HT-29 (cell line): ENCODE results near the gene CSNK1G2. TPM values are rescaled to one million over a fixed set of nuclear protein-coding genes. Genes with fewer than 3 reads are reported as not detected.

Experiments used
- DNase-seq: peaks from one replicate; pipeline ENCODE4 v3.0.0-alpha.2; 2015; ENCODE audit warnings: low spot score
- total RNA-seq: library from RNA; depleted of rRNA; stranded (reverse); fragments of >200 nt; shearing (Covaris generic); gene quantifications from 2 replicates; pipeline ENCODE4 v1.2.3, GENCODE V29; 2014; rRNA removed

Gene CSNK1G2
- 175 and 178 TPM in 2 replicates for total RNA-seq

DNA sequence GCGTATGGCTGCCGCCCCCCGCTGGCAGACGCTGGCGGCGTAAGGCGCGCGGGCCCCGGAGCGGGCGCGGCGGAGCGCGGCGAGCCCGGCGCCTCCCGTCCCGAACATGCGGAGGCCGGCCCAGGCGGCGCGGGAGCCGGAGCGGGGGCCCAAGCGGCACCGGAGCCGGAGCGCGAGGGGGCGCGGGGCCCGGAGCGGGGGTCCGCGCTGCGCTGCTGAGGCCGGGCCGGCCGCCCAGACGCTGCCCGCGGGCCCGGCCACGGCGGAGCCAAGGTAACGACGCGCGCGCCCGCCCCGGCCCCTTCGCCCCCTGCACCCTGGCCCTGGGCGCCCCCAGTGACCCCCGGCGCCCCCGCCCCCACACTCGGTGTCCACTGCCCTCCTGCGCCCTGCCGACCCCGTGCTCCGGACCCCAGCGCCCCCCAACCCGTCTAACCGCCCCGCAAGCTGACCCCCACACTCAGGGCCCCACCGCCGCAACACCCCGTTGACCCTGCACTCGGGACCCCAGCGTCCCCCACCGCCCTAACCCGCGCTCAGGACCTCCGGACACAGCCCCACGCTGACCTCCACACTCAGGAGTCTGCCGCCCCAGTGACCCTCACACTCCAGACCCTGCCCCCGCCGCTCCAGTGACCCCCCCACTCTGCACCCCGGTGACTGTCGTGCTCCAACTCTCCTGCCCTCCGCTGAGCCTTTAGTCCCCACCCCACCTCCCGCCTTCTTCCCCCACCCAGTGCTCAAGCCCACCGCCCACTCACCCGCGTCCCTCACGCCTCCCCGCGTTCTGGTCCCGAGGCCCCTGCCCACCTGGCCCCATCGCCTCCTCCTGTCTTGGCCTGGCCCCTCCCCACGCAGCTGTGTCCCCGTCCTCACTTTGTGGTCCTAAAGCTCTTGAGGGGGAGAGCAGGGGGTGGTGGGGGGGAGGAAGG, at the start of gene CSNK1G2:
CSNK1G2 (plus strand) TSS at position 27 of the 932 bp plus-strand sequence. CDS start 28,601 bp downstream, outside the sequence.
- no peak for DNase-seq

DNA sequence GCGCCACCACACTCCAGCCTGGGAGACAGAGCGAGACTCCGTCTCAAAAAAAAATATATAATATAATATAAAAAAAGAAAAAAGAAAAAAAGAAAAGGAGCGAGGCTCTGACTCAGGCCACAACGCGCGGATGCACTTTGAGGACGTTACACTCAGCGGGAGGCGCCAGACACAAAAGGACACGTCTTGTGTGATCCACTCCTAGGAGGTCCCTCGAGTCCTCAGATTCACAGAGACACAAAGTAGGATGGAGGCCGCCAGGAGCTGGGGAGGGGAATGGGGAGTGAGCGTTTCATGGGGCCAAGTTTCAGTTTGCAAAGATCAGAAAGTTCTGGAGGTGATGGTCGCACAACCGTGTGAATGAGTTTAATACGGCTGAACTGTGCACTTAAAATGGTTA, 47.2 kb upstream of the CSNK1G2 start:
- DNase-seq, result no peak

DNA sequence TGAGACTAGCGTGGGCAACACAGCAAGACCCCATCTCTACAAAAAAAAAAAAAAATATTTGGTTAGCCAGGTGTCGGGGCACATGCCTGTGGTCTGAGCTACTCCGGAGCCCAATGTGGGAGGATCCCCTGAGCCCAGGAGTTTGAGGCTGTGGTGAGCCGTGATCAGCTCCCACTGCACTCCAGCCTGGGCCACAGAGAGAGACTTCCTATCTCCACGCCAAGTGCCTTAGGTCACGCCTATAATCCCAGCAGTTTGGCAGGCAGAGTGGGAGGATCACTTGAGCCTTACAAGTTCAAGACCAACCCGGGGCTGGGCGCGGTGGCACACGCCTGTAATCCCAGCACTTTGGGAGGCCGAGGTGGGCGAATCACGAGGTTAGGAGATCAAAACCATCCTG, 44.5 kb upstream of the CSNK1G2 start:
- DNase-seq, result no peak

DNA sequence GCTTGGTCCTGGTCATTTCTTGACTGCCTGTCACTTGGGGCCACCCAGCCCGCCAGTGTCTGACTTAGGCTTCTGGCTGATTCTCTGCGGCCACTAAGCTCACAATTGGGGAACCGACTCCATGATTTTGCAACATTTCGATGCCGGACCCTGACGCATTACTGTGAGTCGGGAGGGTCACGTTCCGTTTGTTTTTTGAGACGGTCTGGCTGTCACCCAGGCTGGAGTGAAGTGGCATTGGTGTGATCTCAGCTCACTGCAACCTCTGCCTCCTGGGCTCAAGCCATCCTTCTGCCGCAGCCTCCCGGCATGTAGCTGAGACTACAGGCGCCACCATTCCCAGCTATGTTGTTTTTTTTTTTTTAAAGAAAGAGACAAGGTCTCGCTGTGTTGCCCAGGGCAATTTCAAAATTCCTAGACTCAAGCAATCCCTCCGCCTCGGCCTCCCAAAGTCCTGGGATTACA, 39.0 kb upstream of the CSNK1G2 start:
- DNase-seq, result no peak

DNA sequence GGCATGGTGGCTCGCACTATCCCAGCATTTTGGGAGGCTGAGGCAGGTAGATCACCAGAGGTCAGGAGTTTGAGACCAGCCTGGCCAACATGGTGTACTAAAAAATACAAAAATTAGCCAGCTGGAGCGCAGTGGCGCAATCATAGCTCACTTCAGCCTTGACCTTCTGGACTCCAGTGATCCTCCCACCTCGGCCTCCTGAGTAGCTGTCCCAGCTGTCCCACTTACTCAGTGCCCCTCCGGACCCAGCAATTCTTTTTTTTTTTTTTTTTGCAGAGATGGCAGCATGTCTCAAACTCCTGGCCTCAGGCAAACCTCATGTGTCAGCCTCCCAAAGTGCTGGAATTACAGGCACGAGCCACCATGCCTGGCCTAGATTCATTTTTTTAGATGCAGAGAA, 38.0 kb upstream of the CSNK1G2 start:
- no peak for DNase-seq

DNA sequence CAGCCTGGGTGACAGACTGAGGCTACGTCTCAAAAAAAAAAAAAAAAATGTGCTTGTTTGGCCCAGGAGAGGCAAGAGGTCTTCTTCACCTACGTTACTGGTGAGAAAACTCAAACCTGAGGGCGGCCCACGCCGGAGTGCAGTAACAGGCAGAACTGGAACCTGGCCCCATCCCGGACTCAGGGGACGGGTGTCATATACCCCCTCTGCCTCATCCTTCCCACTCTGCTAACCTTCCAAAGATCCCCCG, 36.2 kb upstream of the CSNK1G2 start:
- DNase-seq, result no peak

DNA sequence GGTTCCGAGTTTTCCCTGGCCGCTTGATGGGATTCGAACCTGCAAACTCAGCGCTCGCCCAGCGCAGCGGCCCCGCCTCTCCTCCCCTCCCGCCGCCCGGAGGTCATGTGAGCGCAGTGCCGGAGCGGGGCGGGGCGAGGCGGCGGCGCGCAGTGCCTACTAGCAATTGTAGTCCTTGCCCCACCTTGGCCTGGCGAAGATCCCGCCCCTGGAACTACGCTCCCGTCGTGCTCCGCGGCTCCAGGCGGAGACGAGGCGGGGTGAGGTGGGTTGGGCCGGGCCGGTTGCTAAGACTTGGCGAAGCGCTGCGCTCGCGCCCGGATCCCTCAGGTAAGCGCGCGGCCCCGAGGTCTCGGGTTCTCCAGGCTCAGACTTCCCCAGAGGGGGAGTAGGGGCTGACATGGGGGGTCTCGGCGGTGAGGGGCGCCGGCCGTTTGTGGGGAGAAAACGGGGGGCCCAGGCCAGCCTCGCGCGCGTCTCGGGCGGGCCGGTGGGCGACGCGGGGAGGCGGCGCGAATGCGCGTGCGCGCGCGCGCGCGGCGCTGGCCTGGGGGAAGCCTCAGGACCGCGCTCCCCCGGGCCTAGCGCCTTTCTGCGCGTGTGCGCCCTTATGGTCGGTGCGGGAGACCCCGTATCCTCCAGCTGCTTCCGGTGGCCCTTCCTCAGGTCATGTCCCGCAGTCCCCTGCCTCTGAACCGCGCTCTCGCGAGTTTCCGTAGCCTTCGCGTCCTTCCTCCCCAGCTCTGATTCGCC, 35.7 kb upstream of the CSNK1G2 start, which contains the start of the genes ADAT3 and SCAMP4:
ADAT3 (plus strand) TSS at position 290 of the 753 bp plus-strand sequence. CDS start 6,649 bp downstream, outside the sequence.
SCAMP4 (plus strand) TSS at position 290 of the 753 bp plus-strand sequence. CDS start 9,621 bp downstream, outside the sequence.
- DNase-seq, result peak; percentile 94

DNA sequence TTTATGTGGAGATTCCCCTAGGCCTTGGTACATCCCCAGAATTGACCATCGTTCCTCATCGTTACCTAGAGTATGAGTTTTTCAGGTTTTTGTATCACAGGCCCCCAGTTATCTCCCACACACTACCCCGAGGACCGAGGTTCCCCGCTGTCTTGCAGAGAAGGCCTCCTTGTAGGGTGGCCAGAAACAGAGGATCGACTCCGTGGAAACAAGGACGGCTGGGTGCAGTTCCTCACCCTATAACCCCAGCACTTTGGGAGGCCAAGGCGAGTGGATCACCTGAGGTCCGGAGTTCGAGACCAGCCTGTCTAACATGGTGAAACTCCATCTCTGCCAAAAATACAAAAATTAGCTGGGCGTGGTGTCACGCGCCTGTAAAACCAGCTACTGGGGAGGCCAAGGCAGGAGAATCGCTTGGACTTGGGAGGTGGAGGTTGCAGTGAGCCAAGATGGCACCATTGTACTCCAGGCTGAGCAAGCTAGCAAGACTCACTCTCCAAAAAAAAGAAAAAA, 35.1 kb upstream of the CSNK1G2 start:
- DNase-seq, result no peak

DNA sequence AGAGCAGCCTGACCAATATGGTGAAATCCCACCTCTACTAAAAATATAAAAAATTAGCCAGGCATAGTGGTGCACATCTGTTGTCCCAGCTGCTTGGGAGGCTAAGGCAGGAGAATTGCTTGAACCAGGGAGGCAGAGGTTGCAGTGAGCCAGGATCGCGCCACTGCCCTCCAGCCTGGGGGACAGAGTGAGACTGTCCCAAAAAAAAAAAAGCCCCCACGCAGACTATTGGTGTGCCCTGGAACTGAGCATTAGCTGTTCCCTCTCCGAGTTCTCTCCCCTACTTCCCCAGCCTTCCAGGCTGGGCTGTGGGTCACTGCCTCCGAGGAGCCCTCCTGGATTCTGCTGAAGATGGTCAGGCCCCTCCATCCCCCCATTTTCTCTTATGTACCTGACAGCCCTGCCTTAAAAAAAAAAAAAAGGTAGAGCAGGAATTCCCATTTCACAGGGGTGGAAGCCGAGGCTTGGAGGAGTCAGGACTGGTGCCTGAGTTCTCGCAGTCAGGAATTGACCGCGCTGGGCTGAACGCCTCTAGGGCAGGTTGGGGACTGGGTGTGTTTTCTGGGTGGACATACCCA, 33.9 kb upstream of the CSNK1G2 start:
- DNase-seq, result no peak

DNA sequence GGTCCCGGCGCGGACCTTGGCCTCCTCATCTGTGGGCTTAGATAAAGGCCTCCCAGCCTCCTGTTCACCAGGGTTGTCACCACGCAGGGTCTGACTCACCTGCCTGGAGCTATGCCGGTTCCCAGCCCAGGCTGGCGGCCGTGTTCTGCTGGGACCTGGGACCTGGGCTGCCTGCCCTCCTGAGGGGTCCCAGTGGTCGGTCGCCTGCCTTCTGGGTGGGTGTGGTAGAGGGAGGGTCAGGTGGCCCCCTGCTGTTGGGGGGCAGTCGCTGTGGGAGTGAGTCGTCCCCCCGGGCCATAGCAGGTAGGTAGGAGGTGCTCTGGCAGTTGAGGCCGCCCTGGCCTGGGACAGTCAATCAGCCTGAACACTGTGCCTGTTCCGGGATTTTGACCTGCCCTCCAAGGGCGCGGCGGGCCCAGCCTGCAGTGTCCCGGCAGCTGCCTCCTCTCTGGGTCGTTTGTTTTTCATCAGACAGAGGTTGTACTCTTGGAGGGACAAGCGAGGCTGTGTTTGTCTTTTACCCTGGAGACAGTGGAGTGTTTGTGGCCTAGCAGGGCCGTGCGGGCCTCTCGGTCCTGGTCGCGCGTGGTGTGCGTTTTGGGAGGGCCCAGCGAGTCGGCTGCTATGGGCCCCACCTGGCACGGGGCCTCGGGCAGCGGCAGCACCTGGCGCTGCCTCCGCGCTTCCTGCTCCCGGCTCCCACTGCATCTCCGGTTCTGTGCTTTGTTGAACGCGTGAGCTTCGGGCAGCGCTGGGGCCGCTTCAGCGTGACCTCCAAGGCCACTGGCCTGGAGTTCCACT, 33.2 kb upstream of the CSNK1G2 start:
- no peak for DNase-seq

DNA sequence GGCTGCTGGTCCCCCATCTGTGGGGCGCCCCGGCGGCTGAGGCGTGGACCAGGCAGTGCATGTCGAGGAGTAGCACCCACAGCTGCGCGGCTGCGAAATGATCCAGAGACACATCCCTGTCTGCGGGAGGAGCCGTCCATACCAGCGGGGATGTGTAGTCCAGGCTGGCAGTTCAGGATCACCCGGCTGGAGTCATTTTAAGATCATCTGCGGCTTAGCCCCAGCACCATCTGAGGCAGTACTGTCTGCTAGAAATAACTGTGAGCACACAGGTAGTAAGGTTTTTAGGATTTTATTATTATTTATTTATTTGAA, 32.7 kb upstream of the CSNK1G2 start:
- DNase-seq, result no peak

DNA sequence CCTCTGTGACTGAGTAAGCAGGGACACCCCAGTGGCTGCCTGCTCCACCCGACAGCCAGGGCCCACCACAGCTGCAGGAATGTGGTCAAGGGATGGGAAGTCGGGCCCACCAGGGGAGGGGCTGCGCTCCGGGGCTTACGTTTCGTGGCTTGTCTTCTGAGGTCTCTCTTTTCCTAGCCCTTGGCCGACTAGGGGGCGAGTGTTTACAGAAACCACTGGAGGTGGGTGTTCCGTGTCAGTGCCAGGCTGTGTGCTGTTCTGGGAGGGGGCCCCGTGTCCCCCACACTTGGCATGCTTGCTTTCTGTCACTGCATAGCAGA, 31.3 kb upstream of the CSNK1G2 start:
- DNase-seq, result no peak

DNA sequence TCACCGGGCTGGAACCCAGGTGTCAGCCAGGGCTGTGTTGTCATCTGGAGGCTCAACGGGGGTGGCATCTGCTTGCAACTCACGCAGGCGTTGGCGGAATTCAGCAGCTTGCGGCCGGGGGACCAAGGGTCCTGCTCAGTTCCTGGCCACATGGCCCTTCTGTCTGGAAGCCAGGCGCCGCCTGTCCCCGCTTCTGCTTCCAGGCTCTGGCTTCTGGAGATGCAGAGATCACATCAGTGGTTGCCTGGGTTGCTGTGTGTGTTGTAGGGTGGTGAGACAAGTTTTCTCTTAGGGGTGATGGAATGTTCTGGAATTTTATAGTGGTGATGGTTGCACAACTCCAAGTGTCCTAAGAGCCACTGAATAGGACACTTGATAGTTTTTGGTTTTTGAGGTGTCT, 30.8 kb upstream of the CSNK1G2 start:
- no peak for DNase-seq

DNA sequence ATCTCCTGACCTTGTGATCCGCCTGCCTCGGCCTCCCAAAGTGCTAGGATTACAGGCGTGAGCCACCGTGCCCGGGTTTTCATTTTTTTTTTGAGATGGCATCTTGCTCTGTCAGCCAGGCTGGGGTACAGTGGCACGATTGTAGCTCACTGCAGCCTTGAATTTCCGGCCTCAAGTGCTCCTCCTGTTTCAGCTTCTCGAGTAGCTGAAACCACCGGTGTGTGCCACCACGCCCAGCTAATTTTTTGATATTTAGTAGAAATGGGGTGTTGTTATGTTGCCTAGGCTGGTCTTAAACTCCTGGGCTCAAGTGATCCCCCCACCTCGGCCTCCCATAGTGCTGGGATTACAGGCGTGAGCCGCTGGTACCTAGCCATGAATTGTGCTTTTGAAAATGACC, 29.9 kb upstream of the CSNK1G2 start:
- DNase-seq, result no peak

DNA sequence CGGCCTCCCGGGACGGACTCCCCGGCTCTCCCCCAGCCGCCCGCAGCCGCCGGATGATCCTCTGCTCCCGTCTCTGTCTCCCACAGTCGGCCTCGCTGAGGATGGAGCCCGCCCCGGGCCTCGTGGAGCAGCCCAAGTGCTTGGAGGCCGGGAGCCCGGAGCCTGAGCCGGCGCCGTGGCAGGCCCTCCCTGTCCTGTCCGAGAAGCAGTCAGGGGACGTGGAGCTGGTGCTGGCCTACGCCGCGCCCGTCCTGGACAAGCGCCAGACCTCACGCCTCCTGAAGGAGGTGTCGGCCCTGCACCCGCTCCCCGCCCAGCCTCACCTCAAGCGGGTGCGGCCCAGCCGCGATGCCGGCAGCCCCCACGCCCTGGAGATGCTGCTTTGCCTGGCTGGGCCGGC, 29.0 kb upstream of the CSNK1G2 start:
- DNase-seq, result no peak

DNA sequence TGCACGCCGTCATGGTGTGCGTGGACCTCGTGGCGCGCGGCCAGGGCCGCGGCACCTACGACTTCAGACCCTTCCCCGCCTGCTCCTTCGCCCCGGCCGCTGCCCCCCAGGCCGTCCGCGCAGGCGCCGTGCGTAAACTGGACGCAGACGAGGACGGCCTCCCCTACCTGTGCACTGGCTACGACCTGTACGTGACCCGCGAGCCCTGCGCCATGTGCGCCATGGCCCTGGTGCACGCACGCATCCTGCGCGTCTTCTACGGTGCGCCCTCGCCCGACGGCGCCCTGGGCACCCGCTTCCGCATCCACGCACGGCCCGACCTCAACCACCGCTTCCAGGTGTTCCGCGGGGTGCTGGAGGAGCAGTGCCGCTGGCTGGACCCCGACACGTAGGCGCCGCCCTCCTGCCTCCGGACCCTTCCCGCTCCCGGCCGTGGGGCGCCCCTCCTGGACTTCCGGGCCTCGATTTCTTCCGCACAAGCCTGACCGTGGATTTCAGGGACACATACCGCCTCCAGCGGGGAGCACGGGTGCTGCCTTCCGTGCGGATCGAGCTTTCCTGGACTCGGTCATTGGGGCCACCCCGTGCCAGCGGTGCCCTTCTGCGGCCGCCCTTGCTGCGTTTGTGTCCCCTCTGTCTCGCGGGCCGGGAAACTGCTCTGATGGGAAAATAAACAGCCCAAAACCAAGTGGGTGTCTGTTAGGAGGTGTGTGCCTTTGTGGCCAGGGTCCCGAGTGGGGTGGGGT, 28.0 kb upstream of the CSNK1G2 start:
- DNase-seq, result no peak

DNA sequence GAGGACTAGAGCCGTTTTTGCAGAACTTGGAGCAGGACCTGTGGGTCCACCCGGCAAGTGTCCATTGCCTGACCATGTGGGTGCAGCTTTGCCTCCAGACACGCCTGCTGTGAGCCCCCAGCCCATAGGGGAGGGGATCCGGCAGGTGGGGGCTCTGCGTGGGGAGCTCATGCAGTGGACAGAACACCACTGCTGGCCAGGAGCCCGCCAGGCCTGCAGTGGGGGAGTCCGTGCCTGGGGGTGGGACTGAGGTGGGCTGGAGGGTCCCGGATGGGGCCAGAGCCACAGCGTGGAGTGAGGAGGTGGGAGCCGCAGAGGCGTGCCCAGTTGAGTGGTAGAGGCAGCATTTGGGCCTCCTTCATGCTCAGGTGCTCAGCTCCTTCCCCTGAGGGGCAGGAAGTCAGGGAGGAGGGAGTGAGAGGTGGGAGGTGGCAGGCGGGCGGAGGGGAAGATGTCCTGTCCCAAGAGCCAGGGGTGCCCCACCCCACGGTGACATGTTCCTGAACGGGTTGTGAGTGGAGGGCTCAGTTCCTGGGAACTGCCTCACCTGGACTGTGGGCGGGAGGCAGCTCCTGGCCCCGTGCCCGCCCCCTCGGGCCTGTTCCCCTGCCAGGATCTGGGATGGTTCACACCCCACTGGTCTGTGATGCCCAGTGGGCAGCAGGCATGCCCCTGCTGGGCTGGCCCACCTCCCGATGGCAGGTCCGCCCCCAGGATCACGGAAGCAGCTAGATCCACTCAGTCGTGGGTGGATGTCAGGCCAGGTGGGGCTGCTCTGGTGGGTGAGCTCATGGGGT, 27.0 kb upstream of the CSNK1G2 start:
- DNase-seq, result no peak

DNA sequence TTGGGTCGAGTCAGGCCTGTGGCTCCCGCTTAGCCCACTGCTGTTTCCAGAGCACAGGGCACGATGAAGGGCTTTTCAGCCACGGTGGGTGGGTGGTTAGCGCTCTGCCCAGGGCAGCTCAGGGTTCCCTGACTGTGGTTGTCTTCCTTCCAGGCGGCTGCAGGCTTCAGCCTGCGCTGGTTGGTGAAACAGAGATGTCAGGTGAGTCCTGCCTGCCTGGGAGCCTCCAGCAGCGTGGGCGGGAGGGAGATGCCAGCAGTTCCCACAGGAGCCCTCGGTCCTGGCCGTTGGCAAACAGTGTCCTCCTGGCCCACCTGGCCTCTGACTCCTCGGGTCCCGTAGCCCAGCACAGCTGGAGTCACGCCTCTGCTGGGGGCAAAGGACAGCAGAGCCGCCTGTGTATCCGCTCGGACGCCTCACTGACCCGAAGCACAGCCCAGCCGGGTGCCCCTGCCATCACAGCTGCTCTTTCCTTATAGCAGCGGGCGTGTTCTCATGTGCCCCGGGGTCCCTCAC, 26.1 kb upstream of the CSNK1G2 start:
- no peak for DNase-seq

DNA sequence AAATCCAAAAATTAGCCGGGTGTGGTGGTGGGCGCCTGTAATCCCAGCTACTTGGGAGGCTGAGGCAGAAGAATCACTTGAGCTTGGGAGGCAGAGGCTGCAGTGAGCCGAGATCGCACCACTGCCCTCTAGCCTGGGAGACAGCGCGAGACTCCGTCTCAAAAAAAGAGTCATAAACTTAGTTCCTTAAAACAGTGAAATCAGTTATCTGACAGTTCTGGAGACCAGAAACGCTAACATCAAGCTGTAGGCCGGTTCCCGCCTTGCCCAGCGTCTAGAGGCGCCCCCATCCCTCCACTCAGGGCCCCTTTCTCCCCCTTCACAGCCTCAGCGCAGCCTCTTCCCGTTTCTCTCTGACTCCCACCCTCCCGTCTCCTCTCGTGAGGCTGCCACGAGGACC, 23.8 kb upstream of the CSNK1G2 start:
- no peak for DNase-seq

DNA sequence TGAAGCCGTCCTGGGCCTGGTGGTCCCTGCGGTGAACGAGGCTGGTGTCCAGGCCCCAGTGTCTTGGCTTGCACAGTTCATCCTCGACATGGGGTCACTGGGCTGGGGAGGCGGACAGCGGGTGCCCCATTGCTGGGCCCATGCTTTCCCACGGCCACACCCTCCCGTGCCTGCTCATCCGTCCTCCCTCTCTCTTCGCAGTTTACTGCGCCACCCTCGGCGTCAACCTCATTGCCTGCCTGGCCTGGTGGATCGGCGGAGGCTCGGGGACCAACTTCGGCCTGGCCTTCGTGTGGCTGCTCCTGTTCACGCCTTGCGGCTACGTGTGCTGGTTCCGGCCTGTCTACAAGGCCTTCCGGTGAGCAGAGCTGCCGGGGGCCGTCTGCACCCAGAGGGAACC, 23.0 kb upstream of the CSNK1G2 start:
- no peak for DNase-seq
